GM12892 (cell line): Measurements from ENCODE around the gene PLEKHB2. TPM values are rescaled to one million over a fixed set of nuclear protein-coding genes. Genes with fewer than 3 reads are reported as not detected.
"Not testable (repeated sequence)": the region's sequence is repeated elsewhere in the genome, so short reads cannot be mapped to it uniquely, and the experiment has no call there.

Experiments
- DNase-seq: peaks from one replicate; pipeline ENCODE4 v3.0.0; 2011; ENCODE audit not compliant: insufficient read length
- FAIRE-seq: peaks from 2 replicates; lab custom pipeline; 2011; peaks lifted over from hg19 to GRCh38; lab: Jason Lieb, UNC
- POLR2A ChIP-seq: IDR thresholded peaks from 2 replicates; pipeline ENCODE4 v1.6.1; 2011; ENCODE audit warnings: low read depth, low read length, control low read depth
- POLR2AphosphoS5 ChIP-seq: IDR thresholded peaks from 2 replicates; pipeline ENCODE4 v1.6.1; 2011; ENCODE audit warnings: low read depth, low read length, control low read depth
- TAF1 ChIP-seq: IDR thresholded peaks from 2 replicates; pipeline ENCODE4 v1.6.1; 2011; ENCODE audit warnings: low read depth, mild to moderate bottlenecking, control low read depth, low read length, borderline replicate concordance
- polyA plus RNA-seq: library from polyadenylated mRNA; unstranded; fragments of >200 nt; gene quantifications from one replicate; pipeline ENCODE4 v1.2.1, GENCODE V29; 2012; ENCODE audit warnings: missing spikeins, inconsistent platforms; ENCODE audit not compliant: missing spikeins

The PLEKHB2 gene, protein sequence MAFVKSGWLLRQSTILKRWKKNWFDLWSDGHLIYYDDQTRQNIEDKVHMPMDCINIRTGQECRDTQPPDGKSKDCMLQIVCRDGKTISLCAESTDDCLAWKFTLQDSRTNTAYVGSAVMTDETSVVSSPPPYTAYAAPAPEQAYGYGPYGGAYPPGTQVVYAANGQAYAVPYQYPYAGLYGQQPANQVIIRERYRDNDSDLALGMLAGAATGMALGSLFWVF
- 16.7 TPM for polyA plus RNA-seq

DNA sequence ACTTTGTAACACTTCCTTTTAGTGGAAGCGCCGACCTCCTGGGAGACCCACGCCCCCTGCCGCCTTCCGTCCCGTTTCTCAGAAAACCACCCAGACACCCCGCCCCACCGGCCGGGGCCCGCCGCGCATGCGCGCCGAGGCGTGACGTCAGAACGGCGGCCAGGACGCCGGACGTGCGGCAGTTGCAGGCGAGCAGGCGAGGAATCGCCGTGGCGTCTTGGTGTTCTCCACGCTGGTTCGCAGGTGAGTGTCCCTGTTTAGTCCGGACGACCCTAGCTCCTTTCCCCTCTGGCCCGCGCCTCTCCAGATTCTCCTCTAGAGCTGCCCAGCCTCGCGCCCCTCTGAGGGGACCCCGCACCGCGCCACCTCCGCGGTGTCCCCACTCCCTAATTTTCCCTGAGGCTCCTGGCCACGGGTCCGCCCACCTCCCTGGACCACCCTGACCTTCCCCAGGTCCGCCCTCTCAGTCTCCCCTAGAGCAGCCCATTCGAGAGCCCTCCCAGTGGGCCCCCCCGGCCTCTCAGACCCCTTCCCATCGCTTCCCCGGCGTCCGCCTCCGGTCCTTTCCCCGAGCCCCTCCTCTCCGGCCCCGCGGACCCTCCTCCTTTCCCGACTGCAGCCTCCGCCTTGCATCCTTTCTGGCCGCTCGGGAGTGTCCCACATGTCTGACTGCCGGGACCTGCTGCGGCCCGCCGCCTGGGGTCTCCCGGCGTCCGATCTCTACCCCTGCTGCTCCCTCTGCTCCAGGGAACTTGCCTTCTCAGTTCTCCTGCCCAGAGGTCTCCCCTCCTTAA is at the start of gene PLEKHB2:
TSS of gene PLEKHB2 (plus strand) at position 181 of the 794 bp plus-strand sequence. CDS start 15,606 bp downstream, outside the sequence.
- TF ChIP-seq TAF1 = peak; percentile 80
- TF ChIP-seq POLR2AphosphoS5 = peak; percentile 94
- TF ChIP-seq POLR2A = peak; percentile 95
- DNase-seq = peak; percentile 86
- peak; percentile 93 for FAIRE-seq

GRCh38 chr2:131056204-131056931 is 48.8 kb upstream of the PLEKHB2 start:
- TF ChIP-seq POLR2AphosphoS5 (no peak), POLR2A (no peak), TAF1 (no peak)
- FAIRE-seq (no peak), DNase-seq (no peak)

DNA sequence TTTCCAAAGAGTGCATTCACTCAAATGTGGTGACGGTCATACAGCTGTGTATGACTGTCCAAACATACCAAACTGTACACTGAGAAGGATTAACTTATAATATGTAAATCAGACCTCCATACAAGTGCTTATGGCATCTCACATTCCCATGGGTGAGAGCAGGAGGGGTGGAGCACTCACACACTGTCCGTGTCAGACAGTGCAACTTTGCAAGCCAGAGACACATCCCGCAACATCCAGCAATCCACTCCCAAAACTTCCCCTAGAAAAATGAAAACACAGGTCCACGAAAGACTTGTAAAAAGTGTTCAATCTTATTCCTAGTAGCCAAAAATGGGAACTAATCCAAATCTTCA is 48.2 kb upstream of the PLEKHB2 start:
- DNase-seq (no peak), FAIRE-seq (no peak)
- TF ChIP-seq POLR2A (no peak), TAF1 (no peak), POLR2AphosphoS5 (no peak)

GRCh38 chr2:131058214-131058843 is 46.8 kb upstream of the PLEKHB2 start:
- TF ChIP-seq TAF1 (no peak), POLR2AphosphoS5 (no peak)
- DNase-seq = no peak
- no peak for FAIRE-seq

GRCh38 chr2:131058920-131059319 is 46.2 kb upstream of the PLEKHB2 start:
- FAIRE-seq = no peak

DNA sequence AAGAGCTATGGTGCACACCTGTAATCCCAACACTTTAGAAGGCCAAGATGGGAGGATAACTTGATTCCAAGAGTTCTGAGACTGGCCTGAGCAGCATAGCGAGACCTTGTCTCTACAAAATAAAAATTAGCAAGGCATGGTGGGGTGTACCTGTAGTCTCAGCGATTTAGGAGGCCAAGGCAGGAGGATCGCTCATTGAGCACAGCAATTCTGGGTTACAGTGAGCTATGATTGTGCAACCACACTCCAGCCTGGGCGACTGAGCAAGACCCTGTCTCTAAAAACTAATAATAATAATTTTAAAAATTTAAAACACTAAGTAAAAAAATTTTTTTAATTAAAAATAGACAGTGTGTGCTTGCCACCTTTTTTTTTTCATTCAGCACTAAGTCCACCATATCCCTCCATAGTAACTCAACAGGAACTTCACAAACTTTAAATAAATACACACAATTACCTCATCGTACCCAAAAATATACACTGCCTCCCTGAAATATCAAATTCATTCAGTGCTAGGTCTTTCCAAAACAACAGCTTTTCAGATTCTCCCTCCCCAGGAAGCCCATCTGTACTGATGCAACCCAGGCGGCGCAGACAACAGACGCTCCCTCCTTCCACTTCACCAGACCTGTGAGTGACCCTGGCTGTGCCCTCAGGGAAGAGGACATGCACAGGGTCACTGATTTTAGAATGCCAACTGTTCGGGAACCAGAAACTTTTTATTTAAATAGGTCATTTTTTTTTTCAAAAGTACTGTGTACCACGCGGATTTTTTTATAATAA is 41.4 kb upstream of the PLEKHB2 start:
- FAIRE-seq (no peak), DNase-seq (no peak)

More at GRCh38 chr2:131058920-131059319, 46.2 kb upstream of the PLEKHB2 start:
- TF ChIP-seq POLR2A (no peak), POLR2AphosphoS5 (no peak), TAF1 (no peak)
- no peak for DNase-seq

DNA sequence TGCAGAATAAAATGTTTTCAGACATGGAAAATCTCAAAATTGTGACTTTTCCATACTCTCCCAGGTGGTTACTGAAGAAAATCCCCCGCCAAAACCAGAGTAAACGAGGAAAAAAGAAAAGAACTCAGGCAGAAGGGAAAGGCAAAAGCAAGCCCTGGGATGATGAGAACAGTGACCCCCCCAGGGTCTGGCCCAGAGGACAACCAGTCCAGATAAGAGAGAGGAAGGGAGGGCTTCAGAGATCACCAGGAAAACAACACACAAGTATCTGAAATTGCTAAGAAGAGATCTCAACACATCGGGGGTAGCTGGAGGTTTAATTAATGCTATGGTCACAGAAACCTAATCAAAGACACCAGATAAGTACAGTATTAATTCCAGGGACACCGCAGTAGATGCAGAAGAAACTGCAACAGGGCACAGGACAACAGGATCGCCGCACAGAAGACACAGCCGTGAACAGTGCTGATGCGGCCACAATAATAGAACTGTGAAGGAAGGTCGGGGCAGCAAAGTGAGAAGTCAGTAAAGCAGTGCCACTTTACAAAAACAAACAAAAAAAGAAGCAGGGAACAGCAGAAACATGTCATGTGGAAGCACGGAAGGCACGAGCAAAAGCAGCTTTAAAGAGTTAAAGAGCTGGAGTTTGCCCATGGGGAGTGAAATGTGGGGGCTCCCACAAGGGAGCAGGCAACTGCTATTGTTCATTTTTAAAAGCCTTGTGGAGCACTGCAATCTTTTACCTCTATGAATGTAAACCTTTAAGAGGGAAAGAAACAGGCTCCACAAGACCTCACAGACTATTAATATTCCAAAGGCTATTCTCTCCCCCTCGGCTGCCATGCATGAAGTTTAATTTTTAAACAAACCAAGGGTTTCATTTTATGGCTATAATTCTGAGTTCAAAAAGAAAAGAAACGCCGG is 40.3 kb upstream of the PLEKHB2 start:
- DNase-seq (no peak), FAIRE-seq (no peak)
- TF ChIP-seq POLR2AphosphoS5 (no peak), TAF1 (no peak), POLR2A (no peak)

More for the DNA sequence above, 41.4 kb upstream of the PLEKHB2 start:
- no peak for TF ChIP-seq POLR2AphosphoS5
- TF ChIP-seq TAF1 = no peak
- TF ChIP-seq POLR2A = no peak

DNA sequence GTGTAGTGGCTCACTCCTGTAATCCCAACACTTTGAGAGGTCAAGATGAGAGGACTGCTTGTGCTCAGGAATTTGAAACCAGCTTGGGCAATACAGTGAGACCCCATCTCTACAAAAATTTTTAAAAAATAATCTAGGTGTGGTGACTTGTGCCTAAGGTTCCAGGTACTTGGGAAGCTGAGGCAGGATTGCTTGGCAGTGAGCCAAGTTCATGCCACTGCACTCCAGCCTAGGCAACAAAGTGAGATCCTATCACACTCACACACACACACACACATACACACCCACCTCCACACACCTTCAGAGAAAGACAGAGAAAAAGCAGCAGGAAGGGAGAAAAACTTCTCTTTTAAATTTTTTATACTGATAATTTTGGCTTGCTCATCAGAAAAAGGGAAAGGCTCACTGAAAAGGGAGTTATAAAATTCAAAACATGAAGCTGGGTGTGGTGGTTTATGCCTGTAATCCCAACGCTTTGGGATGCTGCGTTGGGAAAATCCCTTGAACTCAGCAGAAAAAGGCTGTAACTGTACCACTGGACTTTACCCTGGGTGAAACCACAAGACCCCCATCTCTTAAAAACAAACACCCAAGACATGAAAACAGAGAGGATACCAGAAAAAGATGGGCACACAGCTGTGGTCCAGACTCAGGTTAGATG is 37.5 kb upstream of the PLEKHB2 start:
- DNase-seq (no peak), FAIRE-seq (no peak)
- TF ChIP-seq TAF1 (no peak), POLR2AphosphoS5 (no peak), POLR2A (no peak)

DNA sequence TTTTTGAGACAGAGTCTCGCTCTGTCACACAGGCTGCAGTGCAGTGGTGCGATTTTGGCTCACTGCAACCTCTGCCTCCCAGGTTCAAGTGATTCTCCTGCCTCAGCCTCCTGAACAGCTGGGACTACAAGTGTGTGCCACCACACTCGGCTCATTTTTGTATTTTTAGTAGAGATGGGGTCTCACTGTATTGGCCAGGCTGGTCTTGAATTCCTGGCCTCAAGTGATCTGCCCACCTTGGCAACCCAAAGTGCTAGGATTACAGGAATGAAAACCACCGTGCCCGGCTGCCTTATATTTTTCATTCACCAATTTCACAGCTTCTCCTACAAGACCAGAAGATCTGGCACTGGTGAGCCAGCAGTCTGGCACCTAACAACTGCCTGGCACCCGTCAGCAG is 37.0 kb upstream of the PLEKHB2 start:
- DNase-seq, FAIRE-seq: not testable (repeated sequence)

- not testable (repeated sequence) for FAIRE-seq, DNase-seq
These were observed 29.6 kb upstream of the PLEKHB2 start for GRCh38 chr2:131075578-131075977.
